GM12878 (cell line): ENCODE measurements around the gene MX1.

Source experiments
- CBFB ChIP-seq: IDR thresholded peaks from 2 replicates; pipeline ENCODE4 v1.6.1; 2016; ENCODE audit warnings: antibody characterized with exemption, low read depth
- CTCF ChIP-seq, 3 experiments: IDR thresholded peaks in 2 of 3; conservative IDR thresholded peaks in 1 of 3; 2 replicates each; pipeline ENCODE4 v1.5.1; 2011; ENCODE audit warnings: low read depth in 3 of 3, low read length in 3 of 3, mild to moderate bottlenecking in 3 of 3, control low read depth in 2 of 3, moderate library complexity in 2 of 3, inconsistent platforms in 1 of 3, mixed read lengths in 1 of 3; ENCODE audit not compliant: control insufficient read depth in 2 of 3, insufficient read depth in 1 of 3; ENCODE audit errors: extremely low read depth in 1 of 3
- E2F8 ChIP-seq: fragments of 450-650 bp; IDR thresholded peaks from 2 replicates; pipeline ENCODE4 v1.6.1; 2018; ENCODE audit warnings: mild to moderate bottlenecking, low read depth, moderate library complexity; ENCODE audit not compliant: partially characterized antibody
- EP300 ChIP-seq, 2 experiments: fragments of 150-350 bp in 1 of 2; IDR thresholded peaks; 2 replicates each; pipeline ENCODE4 v1.6.1; 2011 to 2012; ENCODE audit warnings: low read depth in 2 of 2, low read length in 2 of 2, borderline replicate concordance in 1 of 2, improper control_type of control experiment in 1 of 2, inconsistent platforms in 1 of 2; ENCODE audit not compliant: control insufficient read depth in 1 of 2
- IRF4 ChIP-seq: IDR thresholded peaks from 2 replicates; pipeline ENCODE4 v1.6.1; 2011; ENCODE audit warnings: low read depth, low read length
- MYC ChIP-seq: IDR thresholded peaks from 2 replicates; pipeline ENCODE4 v1.6.1; 2011; ENCODE audit warnings: mild to moderate bottlenecking, low read length, moderate library complexity, inconsistent platforms; ENCODE audit not compliant: insufficient read depth, insufficient replicate concordance, insufficient read length, severe bottlenecking
- NFXL1 ChIP-seq: fragments of 450-650 bp; IDR thresholded peaks from 2 replicates; pipeline ENCODE4 v1.6.1; 2017; ENCODE audit warnings: antibody characterized with exemption, mild to moderate bottlenecking, borderline replicate concordance
- NFYB ChIP-seq: IDR thresholded peaks from 2 replicates; pipeline ENCODE4 v1.6.1; 2011; ENCODE audit warnings: low read depth, mild to moderate bottlenecking, low read length, improper control_type of control experiment, moderate library complexity; ENCODE audit not compliant: insufficient read depth
- NR2F1 ChIP-seq: fragments of 450-650 bp; conservative IDR thresholded peaks from 2 replicates; pipeline ENCODE4 v1.6.1; 2017; ENCODE audit warnings: mild to moderate bottlenecking
- REST ChIP-seq: IDR thresholded peaks from 2 replicates; pipeline ENCODE4 v1.6.1; 2012; ENCODE audit warnings: mild to moderate bottlenecking, low read depth, low read length
- YY1 ChIP-seq: IDR thresholded peaks from 2 replicates; pipeline ENCODE4 v1.6.1; 2011; ENCODE audit warnings: low read depth, mild to moderate bottlenecking, low read length
- ZNF274 ChIP-seq: IDR thresholded peaks from one replicate; pipeline ENCODE4 v1.8.0; 2011; ENCODE audit not compliant: insufficient read length, insufficient read depth
- TF ChIP-seq, protein P1 (sequence below): IDR thresholded peaks from 2 replicates; pipeline ENCODE4 v1.6.1; 2011; ENCODE audit warnings: mild to moderate bottlenecking, low read depth, low read length, moderate library complexity; ENCODE audit not compliant: insufficient replicate concordance

DNA sequence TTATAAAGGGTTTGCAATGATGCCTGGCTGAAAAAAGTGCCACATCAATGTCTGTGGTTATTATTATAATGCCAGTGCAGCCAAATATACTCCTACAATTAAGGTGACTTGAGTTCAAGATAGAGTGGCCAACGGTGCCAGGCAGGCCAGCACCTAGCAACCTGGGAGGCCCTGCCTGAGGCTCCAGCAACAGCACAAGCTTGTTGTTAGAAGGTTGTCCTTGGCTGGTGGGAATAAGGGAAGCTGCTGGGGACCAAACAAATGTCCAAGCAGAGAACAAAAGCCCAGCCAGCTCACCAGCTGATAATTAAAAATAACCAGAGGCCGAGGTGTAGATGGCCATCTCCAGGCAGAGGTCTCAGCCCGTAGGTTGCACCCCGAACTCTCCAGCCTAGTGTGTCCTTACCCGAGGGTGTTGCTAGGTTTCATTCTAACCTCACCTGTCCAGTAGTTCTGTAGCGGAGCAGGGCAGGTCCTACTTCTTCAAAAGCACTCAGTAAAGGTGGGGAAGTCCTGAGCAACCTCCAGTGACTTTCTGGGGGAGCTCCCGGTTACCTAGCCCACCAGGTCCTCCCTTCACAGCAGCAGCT, 80.1 kb downstream of the MX1 start:
- TF ChIP-seq, protein P1, sequence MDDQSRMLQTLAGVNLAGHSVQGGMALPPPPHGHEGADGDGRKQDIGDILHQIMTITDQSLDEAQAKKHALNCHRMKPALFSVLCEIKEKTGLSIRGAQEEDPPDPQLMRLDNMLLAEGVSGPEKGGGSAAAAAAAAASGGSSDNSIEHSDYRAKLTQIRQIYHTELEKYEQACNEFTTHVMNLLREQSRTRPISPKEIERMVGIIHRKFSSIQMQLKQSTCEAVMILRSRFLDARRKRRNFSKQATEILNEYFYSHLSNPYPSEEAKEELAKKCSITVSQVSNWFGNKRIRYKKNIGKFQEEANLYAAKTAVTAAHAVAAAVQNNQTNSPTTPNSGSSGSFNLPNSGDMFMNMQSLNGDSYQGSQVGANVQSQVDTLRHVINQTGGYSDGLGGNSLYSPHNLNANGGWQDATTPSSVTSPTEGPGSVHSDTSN = no peak
- TF ChIP-seq IRF4 (no peak), CTCF (IDR thresholded peaks at IDR 0.05 in 2 of 3, conservative IDR thresholded peaks at IDR 0.05 in 1 of 3; ENCODE audit: control insufficient read depth in 2 of 3, extremely low read depth in 1 of 3, insufficient read depth in 1 of 3, low read depth in 3 of 3, low read length in 3 of 3) (no peak), ZNF274 (no peak), E2F8 (no peak), MYC (no peak), EP300 (IDR thresholded peaks at IDR 0.05; ENCODE audit: borderline replicate concordance in 1 of 2, control insufficient read depth in 1 of 2, low read depth in 2 of 2, low read length in 2 of 2) (no peak), CBFB (no peak), REST (no peak), NR2F1 (no peak), NFXL1 (no peak), YY1 (no peak), NFYB (no peak)
